Occipital lobe (tissue), 2 donors: Measurements from ENCODE around the gene TMC4. TPM values are rescaled to one million over a fixed set of nuclear protein-coding genes. Genes with fewer than 3 reads are reported as not detected.
"Not testable (repeated sequence)": the region's sequence is repeated elsewhere in the genome, so short reads cannot be mapped to it uniquely, and the experiment has no call there.

Experiments used
- DNase-seq: peaks from one replicate; lab custom pipeline; 2025; lab: John Stamatoyannopoulos, UW
- total RNA-seq: library from RNA; depleted of rRNA; stranded (reverse); fragments of >200 nt; gene quantifications from one replicate; pipeline ENCODE4 v1.2.3, GENCODE V29; 2014

Gene TMC4
- not detected for total RNA-seq

- DNase-seq, result no peak
These were observed at the start of gene TMC4 for GRCh38 chr19:54172471-54173358. TMC4 (minus strand) TSS chr19:54173160; CDS start chr19:54173117, 43 bp downstream.

GRCh38 chr19:54221947-54222346 is 49.0 kb upstream of the TMC4 start:
- DNase-seq, result not testable (repeated sequence)

GRCh38 chr19:54219702-54220101 is 46.7 kb upstream of the TMC4 start:
- DNase-seq, result not testable (repeated sequence)

- DNase-seq, result no peak
These were observed 46.2 kb upstream of the TMC4 start for GRCh38 chr19:54218960-54219661.

GRCh38 chr19:54218259-54218658 is 45.3 kb upstream of the TMC4 start:
- DNase-seq, result no peak

- not testable (repeated sequence) for DNase-seq
These were observed 44.7 kb upstream of the TMC4 start for GRCh38 chr19:54217517-54218247.

GRCh38 chr19:54216869-54217268 is 43.9 kb upstream of the TMC4 start:
- DNase-seq, result no peak

- DNase-seq, result not testable (repeated sequence)
These were observed 41.8 kb upstream of the TMC4 start for GRCh38 chr19:54214734-54215133.

- not testable (repeated sequence) for DNase-seq
These were observed 41.3 kb upstream of the TMC4 start for GRCh38 chr19:54214217-54214616.

GRCh38 chr19:54211235-54211634 is 38.3 kb upstream of the TMC4 start:
- no peak for DNase-seq

GRCh38 chr19:54209811-54210494 is 37.0 kb upstream of the TMC4 start:
- DNase-seq, result peak; percentile 59

- no peak for DNase-seq
These were observed 36.3 kb upstream of the TMC4 start for GRCh38 chr19:54209058-54209810.

- DNase-seq, result no peak
These were observed 35.8 kb upstream of the TMC4 start for GRCh38 chr19:54208784-54209057.

GRCh38 chr19:54207983-54208783 is 35.2 kb upstream of the TMC4 start:
- peak; percentile 12 for DNase-seq

GRCh38 chr19:54207676-54207982 is 34.7 kb upstream of the TMC4 start:
- no peak for DNase-seq

- not testable (repeated sequence) for DNase-seq
These were observed 34.2 kb upstream of the TMC4 start for GRCh38 chr19:54207193-54207592.

- no peak for DNase-seq
These were observed 33.8 kb upstream of the TMC4 start for GRCh38 chr19:54206831-54207177.

GRCh38 chr19:54206030-54206830 is 33.3 kb upstream of the TMC4 start:
- DNase-seq, result no peak

- DNase-seq, result no peak
These were observed 32.0 kb upstream of the TMC4 start for GRCh38 chr19:54204767-54205468.
